22Rv1 (cell line): ENCODE results near the gene FGF6.

Experiments
- ZFX ChIP-seq: fragments of 450-650 bp; IDR thresholded peaks from 2 replicates; pipeline ENCODE4 v1.6.1; 2017; ENCODE audit warnings: antibody characterized with exemption, borderline replicate concordance
- TF ChIP-seq, protein P1 (sequence below): fragments of 450-650 bp; IDR thresholded peaks from 2 replicates; pipeline ENCODE4 v1.5.1; 2017; ENCODE audit warnings: mild to moderate bottlenecking

- TF ChIP-seq, protein P1, sequence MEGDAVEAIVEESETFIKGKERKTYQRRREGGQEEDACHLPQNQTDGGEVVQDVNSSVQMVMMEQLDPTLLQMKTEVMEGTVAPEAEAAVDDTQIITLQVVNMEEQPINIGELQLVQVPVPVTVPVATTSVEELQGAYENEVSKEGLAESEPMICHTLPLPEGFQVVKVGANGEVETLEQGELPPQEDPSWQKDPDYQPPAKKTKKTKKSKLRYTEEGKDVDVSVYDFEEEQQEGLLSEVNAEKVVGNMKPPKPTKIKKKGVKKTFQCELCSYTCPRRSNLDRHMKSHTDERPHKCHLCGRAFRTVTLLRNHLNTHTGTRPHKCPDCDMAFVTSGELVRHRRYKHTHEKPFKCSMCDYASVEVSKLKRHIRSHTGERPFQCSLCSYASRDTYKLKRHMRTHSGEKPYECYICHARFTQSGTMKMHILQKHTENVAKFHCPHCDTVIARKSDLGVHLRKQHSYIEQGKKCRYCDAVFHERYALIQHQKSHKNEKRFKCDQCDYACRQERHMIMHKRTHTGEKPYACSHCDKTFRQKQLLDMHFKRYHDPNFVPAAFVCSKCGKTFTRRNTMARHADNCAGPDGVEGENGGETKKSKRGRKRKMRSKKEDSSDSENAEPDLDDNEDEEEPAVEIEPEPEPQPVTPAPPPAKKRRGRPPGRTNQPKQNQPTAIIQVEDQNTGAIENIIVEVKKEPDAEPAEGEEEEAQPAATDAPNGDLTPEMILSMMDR = no peak
- no peak for TF ChIP-seq ZFX
Measured at GRCh38 chr12:4449851-4450221, 4.2 kb upstream of the FGF6 start.
